ENCODE measurements around the gene CDKN2B-AS1.

The CDKN2B-AS1 gene

GRCh38 chr9:22005702-22006606, 11.4 kb downstream of the CDKN2B-AS1 start:
- no peak for DNase-seq (ENCODE audit: low read depth in 3 of 3)

GRCh38 chr9:22008384-22008716, 13.8 kb downstream of the CDKN2B-AS1 start:
- DNase-seq (ENCODE audit: low read depth in 3 of 3): no peak

DNA sequence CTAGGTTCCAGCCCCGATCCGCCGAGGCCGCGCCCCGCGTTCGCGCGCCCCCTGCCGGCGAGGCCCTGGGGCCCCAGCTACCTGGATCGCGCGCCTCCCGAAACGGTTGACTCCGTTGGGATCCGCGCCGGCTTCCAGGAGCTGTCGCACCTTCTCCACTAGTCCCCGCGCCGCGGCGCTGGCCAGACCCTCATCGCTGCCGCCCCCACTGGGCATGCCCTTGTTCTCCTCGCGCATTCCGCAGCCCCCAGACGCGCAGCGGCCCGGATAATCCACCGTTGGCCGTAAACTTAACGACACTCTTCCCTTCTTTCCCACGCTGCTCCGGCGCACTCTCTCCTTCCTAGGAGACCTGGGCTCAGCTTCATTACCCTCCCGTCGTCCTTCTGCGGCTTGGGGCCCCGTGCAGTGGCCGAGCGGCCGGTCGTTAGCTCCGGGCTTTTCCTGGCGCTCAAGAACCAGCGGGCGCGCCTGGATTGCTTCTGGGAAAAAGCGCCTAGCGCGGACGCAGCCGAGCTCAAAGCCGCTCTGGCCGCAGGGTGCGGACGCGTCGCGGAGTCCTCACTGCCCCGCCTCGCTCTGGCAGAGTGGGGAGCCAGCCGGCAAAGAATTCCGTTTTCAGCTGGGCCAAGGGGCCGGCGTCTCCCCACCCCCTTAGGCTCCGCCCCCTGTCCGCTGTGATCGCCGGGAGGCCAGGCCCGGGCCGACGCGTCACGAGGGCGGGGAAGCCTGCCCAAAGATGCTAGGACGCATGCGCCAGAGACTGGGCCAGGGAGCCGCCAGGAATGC, 14.3 kb downstream of the CDKN2B-AS1 start, which contains the start of gene CDKN2B:
CDKN2B (minus strand) TSS at position 589 of the 789 bp plus-strand sequence; CDS start at position 237, 352 bp downstream.
- peak in 2 of 3 experiments; percentile 37 to 42 for DNase-seq (ENCODE audit: low read depth in 3 of 3)

DNA sequence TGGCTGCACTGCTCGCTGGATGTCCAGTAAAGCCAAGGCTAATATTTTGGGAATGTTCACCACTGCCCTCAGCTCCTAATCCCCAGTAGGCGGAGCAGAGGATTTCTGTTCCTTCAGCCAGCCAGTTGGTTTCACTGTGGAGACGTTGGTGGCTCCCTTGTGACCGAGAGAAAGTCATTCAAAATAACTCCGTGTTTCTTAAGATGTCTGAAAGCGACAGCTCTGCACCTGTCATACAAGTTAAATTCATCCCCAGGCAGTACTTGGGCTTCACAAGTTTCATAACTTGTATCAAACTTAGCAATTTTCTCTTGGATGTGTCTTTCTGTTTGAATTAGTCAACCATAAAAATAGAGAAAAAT, 14.9 kb downstream of the CDKN2B-AS1 start:
- DNase-seq (ENCODE audit: low read depth in 3 of 3): no peak

GRCh38 chr9:22010866-22011625, 16.5 kb downstream of the CDKN2B-AS1 start:
- DNase-seq (ENCODE audit: low read depth in 3 of 3): no peak

DNA sequence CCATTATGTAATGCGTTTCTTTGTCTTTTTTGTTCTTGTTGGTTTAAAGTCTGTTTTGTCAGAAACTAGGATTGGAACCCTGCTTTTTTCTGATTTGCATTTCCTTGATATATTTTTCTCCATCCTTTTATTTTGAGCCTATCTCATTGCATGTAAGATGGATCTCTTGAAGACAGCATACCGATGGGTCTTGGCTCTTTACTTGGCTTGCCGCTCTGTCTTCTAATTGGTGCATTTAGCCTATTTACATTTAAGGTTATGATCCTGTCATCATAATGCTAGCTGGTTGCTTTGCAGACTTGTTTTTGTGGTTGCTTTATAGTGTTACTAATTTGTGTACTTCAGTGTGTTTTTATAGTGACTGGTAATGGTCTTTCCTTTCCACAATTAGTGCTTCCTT, 27.8 kb downstream of the CDKN2B-AS1 start:
- no peak for DNase-seq (ENCODE audit: low read depth in 3 of 3)

DNA sequence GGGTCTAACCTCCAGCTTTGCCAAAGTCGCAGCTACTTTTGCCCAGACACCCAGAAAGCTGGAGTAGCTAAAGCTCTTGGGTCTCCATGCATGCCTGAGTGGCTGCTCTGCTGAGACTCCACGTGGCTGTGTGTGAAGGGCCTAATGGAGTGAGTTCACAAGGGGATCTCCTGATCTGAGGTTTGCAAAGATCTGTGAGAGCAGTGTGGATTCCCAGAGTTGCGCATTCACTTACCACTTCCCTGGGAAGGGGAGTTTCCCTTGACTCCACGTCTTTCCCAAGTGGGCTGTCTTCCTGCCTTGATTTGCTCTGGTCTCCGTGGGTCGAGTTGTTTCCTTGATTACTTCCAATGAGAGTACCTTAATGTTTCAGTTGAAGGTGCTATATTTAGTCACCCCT, 32.1 kb downstream of the CDKN2B-AS1 start:
- DNase-seq (ENCODE audit: low read depth in 3 of 3): no peak

DNA sequence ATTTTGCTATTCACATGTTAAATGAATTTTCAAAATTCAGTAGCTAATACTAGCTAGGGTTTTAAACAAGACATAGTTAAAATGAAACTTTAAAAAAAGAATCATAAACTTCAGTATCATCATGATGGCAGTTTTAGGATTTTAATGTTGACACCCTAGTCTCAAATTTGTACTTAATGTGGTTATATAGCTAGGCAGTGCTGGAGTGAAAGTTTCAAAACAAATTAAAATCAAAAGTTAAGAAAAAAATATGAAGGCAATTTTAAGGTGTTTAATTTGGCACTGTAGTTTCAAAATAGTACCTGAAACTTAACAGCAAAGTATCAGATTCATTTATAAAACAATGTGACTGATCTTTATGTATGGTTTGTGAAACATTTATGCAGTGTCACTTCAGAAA, 33.8 kb downstream of the CDKN2B-AS1 start:
- no peak for DNase-seq (ENCODE audit: low read depth in 3 of 3)

DNA sequence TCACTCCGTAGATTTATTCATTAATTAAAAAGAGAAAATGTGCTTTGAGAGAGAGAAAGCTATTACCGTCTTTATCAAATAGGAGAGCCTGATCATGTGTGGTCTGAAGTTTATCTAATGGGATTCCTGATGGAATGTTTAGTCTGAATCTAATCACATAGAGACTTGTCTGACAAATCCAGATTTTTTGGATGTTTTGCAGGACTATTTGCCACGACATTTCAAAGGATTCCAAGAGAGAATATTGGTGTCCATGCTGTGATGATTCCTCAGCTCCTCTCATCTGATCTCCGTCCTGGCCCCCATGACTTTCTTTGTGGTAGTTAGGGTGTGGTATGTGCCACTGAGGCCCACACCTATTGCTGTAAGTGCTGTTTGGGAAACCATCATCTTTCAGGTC, 34.6 kb downstream of the CDKN2B-AS1 start:
- DNase-seq (ENCODE audit: low read depth in 3 of 3): no peak

- DNase-seq (ENCODE audit: low read depth in 3 of 3): no peak
Measured at GRCh38 chr9:22030101-22030598, 35.6 kb downstream of the CDKN2B-AS1 start.

DNA sequence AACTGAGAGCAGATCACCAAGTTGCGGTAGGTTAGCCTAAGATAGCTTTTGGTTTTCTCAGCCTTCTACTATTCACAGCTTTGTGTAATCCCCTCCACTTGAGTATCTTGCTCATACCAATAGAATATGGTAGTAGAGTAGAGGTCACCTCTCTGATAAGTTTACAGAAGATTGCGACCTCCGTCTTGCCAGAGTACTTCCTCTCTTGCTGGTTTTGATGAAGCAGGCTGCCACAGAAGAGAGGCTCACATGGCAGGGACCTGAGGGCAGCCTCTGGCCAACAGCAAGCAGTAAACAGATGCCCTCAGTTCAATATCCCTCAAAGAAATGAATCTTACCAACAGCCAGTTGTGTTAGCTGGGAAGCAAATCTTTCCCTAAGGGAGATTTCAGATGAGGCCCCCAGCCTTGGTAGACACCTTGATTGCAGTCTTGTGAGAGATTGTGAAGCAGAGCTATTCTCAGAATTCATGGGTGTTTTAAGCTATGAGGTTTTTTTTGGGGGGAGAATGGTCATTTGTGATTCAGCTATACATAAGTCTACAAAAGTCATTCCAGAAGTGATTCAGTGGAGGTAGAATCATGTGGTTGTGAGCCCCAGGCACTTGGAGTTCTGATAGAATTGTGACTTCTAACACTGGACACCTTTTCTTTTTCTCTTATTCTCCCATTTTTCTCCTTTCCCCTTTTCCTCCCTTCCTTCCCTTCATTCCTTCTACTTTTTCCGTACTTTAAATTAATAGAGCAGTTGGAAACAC, 37.2 kb downstream of the CDKN2B-AS1 start:
- DNase-seq (ENCODE audit: low read depth in 3 of 3): no peak

- DNase-seq (ENCODE audit: low read depth in 3 of 3): no peak
Measured at GRCh38 chr9:22033012-22033630, 38.5 kb downstream of the CDKN2B-AS1 start.

GRCh38 chr9:22035591-22036011, 41.0 kb downstream of the CDKN2B-AS1 start:
- DNase-seq (ENCODE audit: low read depth in 3 of 3): no peak

DNA sequence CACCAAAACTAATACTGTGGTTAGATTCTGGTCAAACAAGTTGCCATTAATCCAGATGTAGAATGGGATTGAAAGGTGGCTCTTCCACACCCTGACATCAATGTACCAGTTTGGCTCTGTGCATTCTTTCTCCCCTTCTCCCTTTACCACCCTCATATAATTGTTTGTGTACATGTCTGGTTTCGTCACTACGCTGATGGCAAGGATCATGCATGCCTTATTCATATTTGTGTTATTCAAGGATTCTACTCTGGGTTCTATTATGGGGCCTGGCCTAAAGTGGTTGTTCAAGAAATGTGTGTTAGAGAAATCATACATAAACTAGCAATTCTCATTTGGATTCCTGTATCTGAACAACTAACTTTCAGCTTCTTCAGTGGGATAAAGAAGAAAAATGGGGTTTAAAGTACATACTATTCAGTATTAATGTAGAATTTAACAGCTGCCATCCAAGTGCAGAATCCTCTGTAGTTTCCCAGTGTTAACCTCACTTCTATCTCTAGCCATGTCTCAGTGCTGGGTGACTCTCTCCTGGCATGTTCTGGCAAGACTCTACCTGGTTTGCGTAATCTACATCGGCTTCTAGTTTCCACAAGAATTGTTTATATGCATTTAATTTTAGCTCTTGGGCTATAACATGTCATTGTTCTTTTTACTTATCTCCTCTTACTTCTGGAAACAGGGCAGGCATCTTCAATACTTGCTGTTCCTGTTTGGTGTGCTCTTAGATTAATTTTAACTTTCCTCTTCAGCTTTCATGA, 42.5 kb downstream of the CDKN2B-AS1 start:
- DNase-seq (ENCODE audit: low read depth in 3 of 3): no peak

- no peak for DNase-seq (ENCODE audit: low read depth in 3 of 3)
Measured at GRCh38 chr9:22037954-22038690, 43.5 kb downstream of the CDKN2B-AS1 start.

DNA sequence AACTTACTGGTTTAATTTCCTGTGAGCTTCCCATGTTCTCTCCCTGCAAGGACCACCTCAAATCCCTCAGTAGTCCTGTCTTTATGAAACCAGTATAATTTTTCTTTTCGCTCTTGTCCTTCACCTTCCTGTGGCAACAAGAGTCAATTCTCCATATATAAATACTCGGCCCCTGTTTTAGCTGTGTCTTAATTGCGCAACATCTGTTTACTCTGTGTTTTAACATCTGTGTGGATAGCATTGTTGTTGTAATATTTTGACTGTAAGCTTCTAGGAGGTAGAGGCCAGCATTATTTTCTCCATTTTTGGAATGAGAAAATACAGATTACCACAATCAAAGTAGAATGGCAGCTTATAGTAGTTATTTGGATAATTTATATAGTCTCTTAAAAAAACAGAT, 44.7 kb downstream of the CDKN2B-AS1 start:
- DNase-seq (ENCODE audit: low read depth in 3 of 3): no peak

GRCh38 chr9:22040760-22041159, 46.2 kb downstream of the CDKN2B-AS1 start:
- no peak for DNase-seq (ENCODE audit: low read depth in 3 of 3)

DNA sequence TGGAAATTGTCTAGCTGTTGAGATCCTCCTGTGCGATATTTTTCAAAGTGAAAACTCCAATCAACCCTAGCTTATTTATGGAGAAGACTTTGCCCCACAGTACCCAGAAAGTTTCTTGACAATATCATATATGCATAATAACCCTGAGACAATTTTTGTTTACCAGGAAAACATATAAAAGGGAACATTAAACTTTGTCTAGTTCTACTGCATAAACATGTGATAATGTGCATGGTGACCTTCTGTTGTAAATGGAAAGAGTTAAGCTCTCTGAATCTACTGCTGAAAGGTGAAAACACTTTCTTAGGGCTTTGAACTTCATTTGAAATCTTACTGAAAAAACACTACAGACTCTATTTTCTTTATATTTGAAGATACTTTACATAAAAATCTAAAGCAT, 46.8 kb downstream of the CDKN2B-AS1 start:
- no peak for DNase-seq (ENCODE audit: low read depth in 3 of 3)

GRCh38 chr9:22041775-22042174, 47.2 kb downstream of the CDKN2B-AS1 start:
- no peak for DNase-seq (ENCODE audit: low read depth in 3 of 3)

Measured in stimulated activated CD4-positive, alpha-beta T cell treated with anti-CD3 and anti-CD28 coated beads, TNF-alpha, amount 100 ng/mL, for 4 hours (primary cell).